Hepatocyte (in vitro differentiated cells): ENCODE measurements around the gene LRRC61. TPM values are rescaled to one million over a fixed set of nuclear protein-coding genes. Genes with fewer than 3 reads are reported as not detected.

Source experiments
- DNase-seq: peaks from one replicate; pipeline ENCODE4 v3.0.0-alpha.2; 2016; ENCODE audit warnings: low spot score
- H2AFZ ChIP-seq: fragments of 200-600 bp; sonication (generic); 2 replicates; pipeline ENCODE4 v1.6.0; 2016; ENCODE audit warnings: antibody characterized with exemption, mild to moderate bottlenecking
- H3K27ac ChIP-seq: fragments of 200-600 bp; sonication (generic); 2 replicates; pipeline ENCODE4 v1.5.1; 2016; ENCODE audit warnings: mild to moderate bottlenecking
- H3K27me3 ChIP-seq: fragments of 200-600 bp; sonication (generic); 2 replicates; pipeline ENCODE4 v1.6.1; 2016
- H3K36me3 ChIP-seq: fragments of 200-600 bp; sonication (generic); replicated peaks from 2 replicates; pipeline ENCODE4 v1.5.1; 2016; ENCODE audit warnings: low read depth; ENCODE audit not compliant: insufficient read depth
- H3K4me1 ChIP-seq: fragments of 200-600 bp; sonication (generic); 2 replicates; pipeline ENCODE4 v1.5.1; 2016; ENCODE audit warnings: mild to moderate bottlenecking, moderate library complexity; ENCODE audit not compliant: insufficient read depth
- H3K4me2 ChIP-seq: fragments of 200-600 bp; sonication (generic); 2 replicates; pipeline ENCODE4 v1.6.0; 2016
- H3K4me3 ChIP-seq: fragments of 200-600 bp; sonication (generic); 2 replicates; pipeline ENCODE4 v1.5.1; 2016; ENCODE audit warnings: mild to moderate bottlenecking
- H3K79me2 ChIP-seq: fragments of 200-600 bp; sonication (generic); 2 replicates; pipeline ENCODE4 v1.6.0; 2017; ENCODE audit warnings: mild to moderate bottlenecking
- H3K9me2 ChIP-seq: fragments of 200-600 bp; sonication (generic); replicated peaks from 2 replicates; pipeline ENCODE4 v1.6.0; 2017; ENCODE audit warnings: mild to moderate bottlenecking; ENCODE audit not compliant: insufficient read depth
- H3K9me3 ChIP-seq: fragments of 200-600 bp; sonication (generic); 2 replicates; pipeline ENCODE4 v1.5.1; 2016; ENCODE audit warnings: low read depth, mild to moderate bottlenecking
- H4K20me1 ChIP-seq: fragments of 200-600 bp; sonication (generic); 2 replicates; pipeline ENCODE4 v1.6.0; 2016; ENCODE audit warnings: mild to moderate bottlenecking; ENCODE audit not compliant: insufficient read depth, poor library complexity, severe bottlenecking
- CTCF ChIP-seq: fragments of 200-600 bp; sonication (generic); IDR thresholded peaks from 2 replicates; pipeline ENCODE4 v1.5.1; 2016; ENCODE audit warnings: antibody characterized with exemption, mild to moderate bottlenecking; ENCODE audit not compliant: poor library complexity
- EZH2 ChIP-seq: fragments of 200-600 bp; sonication (generic); IDR thresholded peaks from 2 replicates; pipeline ENCODE4 v1.6.1; 2016; ENCODE audit warnings: antibody characterized with exemption, mild to moderate bottlenecking, borderline replicate concordance
- EZH2phosphoT487 ChIP-seq: fragments of 200-600 bp; sonication (generic); IDR thresholded peaks from one replicate; pipeline ENCODE4 v1.6.1; 2018; ENCODE audit warnings: antibody characterized with exemption, mild to moderate bottlenecking, low read depth, moderate library complexity; ENCODE audit not compliant: unreplicated experiment, severe bottlenecking
- WGBS: methylation state at CpG from one replicate; pipeline ENCODE4 v1.1.6; 2016; ENCODE audit warnings: low lambda C conversion rate; ENCODE audit errors: missing lambda C conversion rate; 5-methylcytosine and 5-hydroxymethylcytosine counted together
- polyA plus RNA-seq: library from polyadenylated mRNA; unstranded; fragments of >200 nt; fragmentation: Nextera tagmentation; extraction: Ambion mirVana; gene quantifications from 2 replicates; pipeline ENCODE4 v1.2.1, GENCODE V29; 2016
- total RNA-seq: library from RNA; depleted of rRNA; stranded (reverse); fragments of >200 nt; gene quantifications from 2 replicates; pipeline ENCODE4 v1.2.3, GENCODE V29; 2014

Gene LRRC61
- total and polyA plus RNA-seq, 2 experiments from 2014 or later: 23.4 to 38.7 TPM

- Histone ChIP-seq H3K27ac (peak within 1 kb of the TSS; percentile 96), H2AFZ (peak within 1 kb of the TSS; percentile 60), H3K36me3 (no peaks in the 10 kb centered on the region), H3K79me2 (peaks cover 51% of the 10 kb centered on the region), H4K20me1 (no peaks in the 10 kb centered on the region), H3K27me3 (no peaks in the 10 kb centered on the region), H3K9me2 (no peaks in the 10 kb centered on the region), H3K4me1 (peaks cover 22% of the 10 kb centered on the region), H3K9me3 (no peaks in the 10 kb centered on the region), H3K4me2 (peak within 1 kb of the TSS; percentile 94), H3K4me3 (peak within 1 kb of the TSS; percentile 87)
- 4% methylated on average over 68 of the region's 85 CpGs for WGBS
- no peak for TF ChIP-seq CTCF
- no peak for TF ChIP-seq EZH2
- no peak for TF ChIP-seq EZH2phosphoT487
- peak; percentile 94 for DNase-seq
These were observed 45.1 kb downstream of the LRRC61 start, which contains the start of gene REPIN1 for GRCh38 chr7:150368096-150368883. TSS of gene REPIN1 (plus strand) at chr7:150368822. CDS start at chr7:150369712, 890 bp downstream.

GRCh38 chr7:150368884-150369747, 46.0 kb downstream of the LRRC61 start:
- Histone ChIP-seq H2AFZ (peak overlapping the region; percentile 46), H3K27ac (peak overlapping the region; percentile 96), H3K27me3 (no peaks in the 10 kb centered on the region), H3K9me2 (no peaks in the 10 kb centered on the region), H3K4me3 (peak overlapping the region; percentile 87), H4K20me1 (no peaks in the 10 kb centered on the region), H3K36me3 (no peaks in the 10 kb centered on the region), H3K9me3 (no peaks in the 10 kb centered on the region), H3K4me1 (peaks cover 30% of the 10 kb centered on the region), H3K79me2 (peaks cover 60% of the 10 kb centered on the region), H3K4me2 (peak overlapping the region; percentile 94)
- TF ChIP-seq CTCF (no peak), EZH2phosphoT487 (no peak), EZH2 (no peak)
- DNase-seq: peak; percentile 81
- 1% methylated on average over 34 of the region's 58 CpGs for WGBS

DNA sequence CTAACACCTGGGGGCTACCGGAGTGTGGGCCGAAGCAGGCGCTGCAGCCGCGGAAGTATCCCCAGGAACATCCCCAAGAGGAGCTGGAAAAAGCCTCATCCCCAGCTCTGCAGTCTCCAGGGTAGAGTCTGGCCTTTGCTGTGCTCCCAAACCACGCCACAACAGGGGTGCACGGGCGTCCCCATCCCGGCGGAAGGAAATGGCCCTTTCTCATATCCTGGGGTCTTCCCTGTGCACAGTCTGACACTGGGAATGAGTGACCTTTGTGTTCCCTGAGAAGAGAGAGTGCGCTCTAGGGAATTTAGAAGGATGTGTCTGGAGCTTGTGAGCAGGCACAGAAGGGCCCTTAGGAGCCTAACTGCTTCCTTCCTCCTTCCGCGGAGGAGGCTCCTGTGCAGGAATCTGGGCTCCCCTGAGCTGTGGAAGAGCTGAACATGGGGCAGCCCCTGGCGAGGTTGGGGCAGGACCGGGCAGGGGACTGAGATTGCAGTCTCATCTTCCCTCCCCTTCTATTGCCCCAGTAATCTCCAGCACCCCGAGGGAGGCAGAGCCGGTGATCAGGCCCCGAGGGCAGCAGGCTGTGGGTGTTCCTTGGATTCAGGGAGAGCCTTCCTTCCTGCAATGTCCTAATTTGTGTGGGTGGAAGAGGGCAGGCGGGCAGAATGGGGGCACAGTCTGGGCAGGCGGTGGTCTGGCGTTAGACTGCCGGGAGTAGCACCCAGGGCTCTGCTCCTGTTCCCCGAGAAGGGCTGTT, 46.8 kb downstream of the LRRC61 start:
- no peaks in the 10 kb centered on the region for H3K9me2 ChIP-seq
- no peak for TF ChIP-seq CTCF
- no peak for TF ChIP-seq EZH2phosphoT487
- no peak for TF ChIP-seq EZH2
- WGBS: 33% methylated on average over 23 of the region's 23 CpGs
- H3K4me3 ChIP-seq: peak overlapping the region; percentile 87
- no peaks in the 10 kb centered on the region for H3K9me3 ChIP-seq
- DNase-seq: no peak
- no peak overlapping the region for H2AFZ ChIP-seq
- no peaks in the 10 kb centered on the region for H3K36me3 ChIP-seq
- no peaks in the 10 kb centered on the region for H3K27me3 ChIP-seq
- peak overlapping the region; percentile 96 for H3K27ac ChIP-seq
- peaks cover 68% of the 10 kb centered on the region for H3K79me2 ChIP-seq
- peak overlapping the region; percentile 94 for H3K4me2 ChIP-seq
- H4K20me1 ChIP-seq: no peaks in the 10 kb centered on the region
- H3K4me1 ChIP-seq: peaks cover 34% of the 10 kb centered on the region
